Vagina (tissue), 2 donors: ENCODE measurements around the gene ZNF778. TPM values are rescaled to one million over a fixed set of nuclear protein-coding genes. Genes with fewer than 3 reads are reported as not detected.

Experiments
- DNase-seq, 2 donors: peaks; one replicate each; pipeline ENCODE4 v3.0.0-alpha.2; 2017; ENCODE audit errors: extremely low spot score in 2 of 2
- H3K27ac ChIP-seq: fragments of 200-600 bp; sonication (generic); one replicate; pipeline ENCODE4 v1.5.1; 2019
- H3K27me3 ChIP-seq: fragments of 200-600 bp; sonication (generic); one replicate; pipeline ENCODE4 v1.5.1; 2019
- H3K36me3 ChIP-seq, 2 donors: fragments of 200-600 bp; sonication (generic); one replicate each; pipeline ENCODE4 v1.5.1; 2017 to 2019
- H3K4me1 ChIP-seq: fragments of 200-600 bp; sonication (generic); one replicate; pipeline ENCODE4 v1.5.1; 2019
- H3K4me3 ChIP-seq, 2 donors: fragments of 200-600 bp; sonication (generic); 1 replicate in 1 of 2; 2 replicates in 1 of 2; pipeline ENCODE4 v1.5.1; 2016 to 2019
- H3K9me3 ChIP-seq: fragments of 200-600 bp; sonication (generic); one replicate; pipeline ENCODE4 v1.5.1; 2019
- CTCF ChIP-seq, 3 experiments: fragments of 450-650 bp in 2 of 3; fragments of 200-600 bp in 1 of 3; sonication (generic) in 1 of 3; IDR thresholded peaks; one replicate each; pipeline ENCODE4 v1.5.1; 2017 to 2019; ENCODE audit warnings: antibody characterized with exemption in 3 of 3, mild to moderate bottlenecking in 2 of 3, moderate library complexity in 2 of 3
- POLR2A ChIP-seq, 2 donors: fragments of 450-650 bp; IDR thresholded peaks; one replicate each; pipeline ENCODE4 v1.6.1; 2017; ENCODE audit warnings: antibody characterized with exemption in 2 of 2, mild to moderate bottlenecking in 2 of 2, moderate library complexity in 2 of 2
- POLR2AphosphoS5 ChIP-seq, 2 donors: sonication (generic); formaldehyde crosslinking; IDR thresholded peaks; one replicate each; pipeline ENCODE4 v1.9.0; 2017; ENCODE audit warnings: antibody characterized with exemption in 2 of 2, mild to moderate bottlenecking in 2 of 2, low read depth in 1 of 2; ENCODE audit not compliant: insufficient read depth in 1 of 2
- intact Hi-C: fragments of 100-400 bp; cut with DNase I; formaldehyde crosslinking; loops from one replicate; pipeline ENCODE4 v1.15.1; 2023
- total RNA-seq: library from RNA; depleted of rRNA; stranded (reverse); fragments of >200 nt; gene quantifications from one replicate; pipeline ENCODE4 v1.2.3, GENCODE V29; 2016

ZNF778 gene
- total RNA-seq, 1 donor from 2014 or later: 6.6 TPM

- Histone ChIP-seq H3K9me3 (no peaks in the 10 kb centered on the region), H3K36me3 (peaks cover 0 to 28% of the 10 kb centered on the region in 2 donors), H3K4me3 (no peak overlapping the region), H3K27ac (no peak overlapping the region), H3K4me1 (no peaks in the 10 kb centered on the region), H3K27me3 (no peaks in the 10 kb centered on the region)
- intact Hi-C loops: no loop called here
- DNase-seq: no peak
- no peak for TF ChIP-seq POLR2A (IDR thresholded peaks at IDR 0.05)
- TF ChIP-seq CTCF (IDR thresholded peaks at IDR 0.05): no peak
- no peak for TF ChIP-seq POLR2AphosphoS5 (IDR thresholded peaks at IDR 0.05; ENCODE audit: insufficient read depth in 1 of 2, low read depth in 1 of 2)
Observed at GRCh38 chr16:89280546-89281188, 63.2 kb downstream of the ZNF778 start.

- H3K9me3 ChIP-seq: no peaks in the 10 kb centered on the region
- peaks cover 0 to 33% of the 10 kb centered on the region in 2 donors for H3K36me3 ChIP-seq
- H3K27me3 ChIP-seq: no peaks in the 10 kb centered on the region
- TF ChIP-seq POLR2AphosphoS5 (IDR thresholded peaks at IDR 0.05; ENCODE audit: insufficient read depth in 1 of 2, low read depth in 1 of 2) (no peak), POLR2A (IDR thresholded peaks at IDR 0.05) (no peak), CTCF (IDR thresholded peaks at IDR 0.05) (no peak)
- intact Hi-C loops: no loop called here
- H3K27ac ChIP-seq: no peak overlapping the region
- no peaks in the 10 kb centered on the region for H3K4me1 ChIP-seq
- DNase-seq: no peak
- H3K4me3 ChIP-seq: no peak overlapping the region
Observed at GRCh38 chr16:89281189-89281577, 63.7 kb downstream of the ZNF778 start.

GRCh38 chr16:89281829-89282228 lies 64.3 kb downstream of the ZNF778 start:
- no peaks in the 10 kb centered on the region for H3K9me3 ChIP-seq
- no peak overlapping the region for H3K27ac ChIP-seq
- DNase-seq: no peak
- no peak overlapping the region for H3K4me3 ChIP-seq
- intact Hi-C loops: no loop called here
- H3K4me1 ChIP-seq: no peaks in the 10 kb centered on the region
- H3K36me3 ChIP-seq: peaks cover 0 to 38% of the 10 kb centered on the region in 2 donors
- H3K27me3 ChIP-seq: no peaks in the 10 kb centered on the region
- no peak for TF ChIP-seq POLR2A (IDR thresholded peaks at IDR 0.05)
- no peak for TF ChIP-seq POLR2AphosphoS5 (IDR thresholded peaks at IDR 0.05; ENCODE audit: insufficient read depth in 1 of 2, low read depth in 1 of 2)
- no peak for TF ChIP-seq CTCF (IDR thresholded peaks at IDR 0.05)

- peaks cover 0 to 43% of the 10 kb centered on the region in 2 donors for H3K36me3 ChIP-seq
- no peaks in the 10 kb centered on the region for H3K9me3 ChIP-seq
- intact Hi-C loops: no loop called here
- H3K27ac ChIP-seq: no peak overlapping the region
- DNase-seq: no peak
- H3K4me1 ChIP-seq: no peaks in the 10 kb centered on the region
- no peak overlapping the region for H3K4me3 ChIP-seq
- H3K27me3 ChIP-seq: no peaks in the 10 kb centered on the region
- TF ChIP-seq POLR2AphosphoS5 (IDR thresholded peaks at IDR 0.05; ENCODE audit: insufficient read depth in 1 of 2, low read depth in 1 of 2): no peak
- no peak for TF ChIP-seq POLR2A (IDR thresholded peaks at IDR 0.05)
- no peak for TF ChIP-seq CTCF (IDR thresholded peaks at IDR 0.05)
Observed at GRCh38 chr16:89282523-89282922, 65.0 kb downstream of the ZNF778 start.

- no peak for DNase-seq
- H3K27ac ChIP-seq: no peak overlapping the region
- H3K36me3 ChIP-seq: peaks cover 0 to 53% of the 10 kb centered on the region in 2 donors
- H3K9me3 ChIP-seq: no peaks in the 10 kb centered on the region
- no peaks in the 10 kb centered on the region for H3K4me1 ChIP-seq
- TF ChIP-seq CTCF (IDR thresholded peaks at IDR 0.05) (no peak), POLR2A (IDR thresholded peaks at IDR 0.05) (no peak), POLR2AphosphoS5 (IDR thresholded peaks at IDR 0.05; ENCODE audit: insufficient read depth in 1 of 2, low read depth in 1 of 2) (no peak)
- H3K4me3 ChIP-seq: no peak overlapping the region
- intact Hi-C loops: no loop called here
- H3K27me3 ChIP-seq: no peaks in the 10 kb centered on the region
Observed at GRCh38 chr16:89283449-89283848, 65.9 kb downstream of the ZNF778 start.
